LNCaP clone FGC (cell line): ENCODE results near the gene CLCA4.
A peak's percentile ranks its signal among the peaks of the same experiment; 100 is the strongest.
"Not testable (repeated sequence)": the region's sequence is repeated elsewhere in the genome, so short reads cannot be mapped to it uniquely, and the experiment has no call there.

ENCODE experiments used
- DNase-seq: peaks from one replicate; pipeline ENCODE4 v3.0.0-alpha.2; 2011; ENCODE audit warnings: low read depth
- H3K4me3 ChIP-seq: 2 replicates; pipeline ENCODE4 v1.5.1; 2011; ENCODE audit warnings: mild to moderate bottlenecking, low read depth, low read length, control low read depth
- TF ChIP-seq, protein P1 (sequence below): IDR thresholded peaks from 2 replicates; pipeline ENCODE4 v1.5.1; 2012; ENCODE audit warnings: mild to moderate bottlenecking; ENCODE audit not compliant: control insufficient read depth, insufficient read depth; ENCODE audit errors: extremely low read depth

The CLCA4 gene, protein sequence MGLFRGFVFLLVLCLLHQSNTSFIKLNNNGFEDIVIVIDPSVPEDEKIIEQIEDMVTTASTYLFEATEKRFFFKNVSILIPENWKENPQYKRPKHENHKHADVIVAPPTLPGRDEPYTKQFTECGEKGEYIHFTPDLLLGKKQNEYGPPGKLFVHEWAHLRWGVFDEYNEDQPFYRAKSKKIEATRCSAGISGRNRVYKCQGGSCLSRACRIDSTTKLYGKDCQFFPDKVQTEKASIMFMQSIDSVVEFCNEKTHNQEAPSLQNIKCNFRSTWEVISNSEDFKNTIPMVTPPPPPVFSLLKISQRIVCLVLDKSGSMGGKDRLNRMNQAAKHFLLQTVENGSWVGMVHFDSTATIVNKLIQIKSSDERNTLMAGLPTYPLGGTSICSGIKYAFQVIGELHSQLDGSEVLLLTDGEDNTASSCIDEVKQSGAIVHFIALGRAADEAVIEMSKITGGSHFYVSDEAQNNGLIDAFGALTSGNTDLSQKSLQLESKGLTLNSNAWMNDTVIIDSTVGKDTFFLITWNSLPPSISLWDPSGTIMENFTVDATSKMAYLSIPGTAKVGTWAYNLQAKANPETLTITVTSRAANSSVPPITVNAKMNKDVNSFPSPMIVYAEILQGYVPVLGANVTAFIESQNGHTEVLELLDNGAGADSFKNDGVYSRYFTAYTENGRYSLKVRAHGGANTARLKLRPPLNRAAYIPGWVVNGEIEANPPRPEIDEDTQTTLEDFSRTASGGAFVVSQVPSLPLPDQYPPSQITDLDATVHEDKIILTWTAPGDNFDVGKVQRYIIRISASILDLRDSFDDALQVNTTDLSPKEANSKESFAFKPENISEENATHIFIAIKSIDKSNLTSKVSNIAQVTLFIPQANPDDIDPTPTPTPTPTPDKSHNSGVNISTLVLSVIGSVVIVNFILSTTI

DNA sequence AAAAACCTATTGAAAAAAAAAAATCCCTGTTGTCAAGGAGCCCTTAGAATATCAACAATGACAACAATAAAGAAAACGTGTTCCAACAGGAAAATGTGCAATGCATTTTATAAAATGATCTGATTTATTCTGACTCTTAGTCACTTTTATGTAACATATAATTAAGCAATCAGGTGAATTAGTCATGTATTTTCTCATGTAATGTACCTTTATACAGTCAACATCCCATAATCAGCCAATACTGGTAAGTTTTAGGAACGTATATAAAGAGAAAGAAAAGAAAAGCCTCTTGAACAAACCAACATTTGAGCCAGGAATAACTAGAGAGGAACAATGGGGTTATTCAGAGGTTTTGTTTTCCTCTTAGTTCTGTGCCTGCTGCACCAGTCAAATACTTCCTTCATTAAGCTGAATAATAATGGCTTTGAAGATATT is at the start of gene CLCA4:
Gene CLCA4 (plus strand): TSS at position 292 of the 435 bp plus-strand sequence. CDS start 42 bp downstream, at position 334.
- no peak within 1 kb of the TSS for H3K4me3 ChIP-seq
- no peak for DNase-seq
- TF ChIP-seq, protein P1, sequence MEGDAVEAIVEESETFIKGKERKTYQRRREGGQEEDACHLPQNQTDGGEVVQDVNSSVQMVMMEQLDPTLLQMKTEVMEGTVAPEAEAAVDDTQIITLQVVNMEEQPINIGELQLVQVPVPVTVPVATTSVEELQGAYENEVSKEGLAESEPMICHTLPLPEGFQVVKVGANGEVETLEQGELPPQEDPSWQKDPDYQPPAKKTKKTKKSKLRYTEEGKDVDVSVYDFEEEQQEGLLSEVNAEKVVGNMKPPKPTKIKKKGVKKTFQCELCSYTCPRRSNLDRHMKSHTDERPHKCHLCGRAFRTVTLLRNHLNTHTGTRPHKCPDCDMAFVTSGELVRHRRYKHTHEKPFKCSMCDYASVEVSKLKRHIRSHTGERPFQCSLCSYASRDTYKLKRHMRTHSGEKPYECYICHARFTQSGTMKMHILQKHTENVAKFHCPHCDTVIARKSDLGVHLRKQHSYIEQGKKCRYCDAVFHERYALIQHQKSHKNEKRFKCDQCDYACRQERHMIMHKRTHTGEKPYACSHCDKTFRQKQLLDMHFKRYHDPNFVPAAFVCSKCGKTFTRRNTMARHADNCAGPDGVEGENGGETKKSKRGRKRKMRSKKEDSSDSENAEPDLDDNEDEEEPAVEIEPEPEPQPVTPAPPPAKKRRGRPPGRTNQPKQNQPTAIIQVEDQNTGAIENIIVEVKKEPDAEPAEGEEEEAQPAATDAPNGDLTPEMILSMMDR = no peak

DNA sequence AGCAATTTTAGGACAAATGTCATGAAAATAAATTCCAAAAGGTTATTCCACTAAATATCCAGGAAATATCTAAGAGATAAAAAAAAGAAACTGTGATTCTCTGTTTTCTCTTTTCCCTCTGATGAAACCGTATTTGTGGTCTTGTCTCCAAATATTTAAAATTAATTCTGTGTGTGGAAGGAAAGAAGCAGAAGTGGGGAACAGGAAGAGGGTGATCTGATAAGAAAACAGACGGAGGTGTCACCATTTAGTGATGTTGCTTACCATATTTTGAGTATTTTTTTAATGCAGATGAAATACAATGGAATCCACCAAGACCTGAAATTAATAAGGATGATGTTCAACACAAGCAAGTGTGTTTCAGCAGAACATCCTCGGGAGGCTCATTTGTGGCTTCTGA is 48.6 kb upstream of the CLCA4 start:
- DNase-seq = no peak
- TF ChIP-seq, protein P1 = no peak

DNA sequence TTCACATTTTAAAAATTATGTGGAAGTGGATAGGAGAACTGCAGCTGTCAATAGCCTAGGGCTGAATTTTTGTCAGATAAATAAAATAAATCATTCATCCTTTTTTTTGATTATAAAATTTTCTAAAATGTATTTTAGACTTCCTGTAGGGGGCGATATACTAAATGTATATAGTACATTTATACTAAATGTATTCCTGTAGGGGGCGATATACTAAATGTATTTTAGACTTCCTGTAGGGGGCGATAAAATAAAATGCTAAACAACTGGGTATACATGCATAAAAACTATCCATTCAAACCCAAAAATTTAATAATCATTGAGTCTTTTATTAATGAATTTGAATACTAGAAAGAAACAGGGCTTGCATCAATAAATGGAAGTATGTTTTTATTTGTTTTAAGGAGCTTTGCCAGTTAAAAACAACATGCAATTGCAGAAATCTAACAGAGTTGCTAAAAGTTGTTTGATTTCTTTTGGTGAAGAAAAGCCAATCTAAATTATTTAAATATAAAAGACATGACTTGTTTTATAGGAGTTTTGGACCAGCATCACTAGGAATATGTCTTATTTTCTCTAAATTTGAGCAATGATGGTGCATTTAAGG is 46.8 kb upstream of the CLCA4 start:
- no peak overlapping the region for H3K4me3 ChIP-seq
- TF ChIP-seq, protein P1 = peak; percentile 69
- no peak for DNase-seq

More for the DNA sequence above, 48.6 kb upstream of the CLCA4 start:
- no peak overlapping the region for H3K4me3 ChIP-seq

DNA sequence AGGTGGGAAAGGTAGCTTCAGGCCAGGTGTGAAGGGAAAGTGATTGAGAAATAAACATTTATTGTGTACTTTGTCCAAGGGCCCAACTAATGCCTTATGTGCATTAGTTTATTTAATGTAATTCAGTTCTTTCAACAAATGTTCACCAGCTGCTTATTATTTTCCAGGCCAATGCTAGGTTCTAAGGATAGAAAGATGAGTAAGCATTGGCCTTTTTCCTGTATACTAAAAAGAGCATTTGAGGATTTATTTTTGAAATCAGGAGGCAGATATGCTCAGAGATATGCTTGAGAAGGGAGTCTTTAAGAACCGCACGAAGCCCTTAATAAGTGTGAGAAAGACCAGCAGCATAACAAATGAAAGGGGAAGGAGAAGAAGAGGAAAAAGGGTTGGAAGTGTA is 46.2 kb upstream of the CLCA4 start:
- no peak overlapping the region for H3K4me3 ChIP-seq
- DNase-seq = no peak
- TF ChIP-seq, protein P1 = no peak

DNA sequence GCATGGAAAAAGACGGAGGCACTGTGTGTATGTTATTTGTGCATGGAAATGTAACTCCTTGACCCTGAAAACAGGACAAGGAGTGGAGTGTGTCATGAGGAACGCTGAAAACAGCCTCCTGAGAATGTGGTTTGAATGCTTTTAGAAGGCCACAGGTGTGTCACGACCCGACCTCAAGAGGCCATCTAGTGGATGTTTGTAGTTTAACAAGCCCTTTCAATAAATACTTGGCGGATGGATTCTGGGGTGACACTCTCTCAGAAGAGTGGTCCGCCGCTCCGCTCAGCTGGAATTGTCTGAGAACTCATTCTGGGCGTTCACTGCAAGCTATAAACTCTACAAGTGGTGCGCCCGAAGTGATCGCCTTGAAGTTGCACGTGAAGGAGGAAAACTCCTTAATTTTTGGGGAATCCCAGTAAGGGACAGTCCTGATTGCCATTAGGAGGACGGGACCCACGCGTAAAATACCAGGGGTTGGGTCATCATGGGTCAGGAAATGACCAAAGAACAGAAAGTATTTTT is 44.7 kb upstream of the CLCA4 start:
- not testable (repeated sequence) for H3K4me3 ChIP-seq

More for the DNA sequence above, 44.7 kb upstream of the CLCA4 start:
- not testable (repeated sequence) for DNase-seq
- TF ChIP-seq, protein P1 = peak; percentile 56
